Measurements from ENCODE around the gene FOXL1.

Gene FOXL1

GRCh38 chr16:86630471-86630870 is 52.1 kb downstream of the FOXL1 start:
- Histone ChIP-seq H3K36me3 (ENCODE audit: insufficient read depth, low read length) (no peaks in the 10 kb centered on the region), H3K4me3 (no peak overlapping the region), H3K9me3 (ENCODE audit: low read depth, low read length) (no peaks in the 10 kb centered on the region), H3K9ac (ENCODE audit: insufficient read length) (no peak overlapping the region), H3K27ac (no peak overlapping the region)
- TF ChIP-seq POLR2AphosphoS5 (IDR thresholded peaks at IDR 0.05; ENCODE audit: borderline replicate concordance, low read depth, low read length) = no peak
- no peak for TF ChIP-seq EZH2 (IDR thresholded peaks at IDR 0.05)
- no peak for TF ChIP-seq FOXP2 (optimal IDR thresholded peaks at IDR 0.05; ENCODE audit: control extremely low read depth, extremely low read length, insufficient read depth)
- DNase-seq (ENCODE audit: low read depth, low spot score) = no peak

- DNase-seq (ENCODE audit: low read depth, low spot score) = no peak
- Histone ChIP-seq H3K9ac (ENCODE audit: insufficient read length) (no peak overlapping the region), H3K9me3 (ENCODE audit: low read depth, low read length) (no peaks in the 10 kb centered on the region), H3K4me3 (no peak overlapping the region), H3K36me3 (ENCODE audit: insufficient read depth, low read length) (no peaks in the 10 kb centered on the region), H3K27ac (no peak overlapping the region)
- no peak for TF ChIP-seq EZH2 (IDR thresholded peaks at IDR 0.05)
- TF ChIP-seq FOXP2 (optimal IDR thresholded peaks at IDR 0.05; ENCODE audit: control extremely low read depth, extremely low read length, insufficient read depth) = no peak
- no peak for TF ChIP-seq POLR2AphosphoS5 (IDR thresholded peaks at IDR 0.05; ENCODE audit: borderline replicate concordance, low read depth, low read length)
Measured at GRCh38 chr16:86631444-86631843, 53.1 kb downstream of the FOXL1 start.
